GM12892 (cell line): Measurements from ENCODE around the gene TSPAN4.

Experiments used
- POLR2A ChIP-seq: IDR thresholded peaks from 2 replicates; pipeline ENCODE4 v1.6.1; 2011; ENCODE audit warnings: low read depth, low read length, control low read depth
- POLR2AphosphoS5 ChIP-seq: IDR thresholded peaks from 2 replicates; pipeline ENCODE4 v1.6.1; 2011; ENCODE audit warnings: low read depth, low read length, control low read depth
- TAF1 ChIP-seq: IDR thresholded peaks from 2 replicates; pipeline ENCODE4 v1.6.1; 2011; ENCODE audit warnings: low read depth, mild to moderate bottlenecking, control low read depth, low read length, borderline replicate concordance

GRCh38 chr11:827146-827896 is 15.3 kb upstream of the TSPAN4 start:
- TF ChIP-seq POLR2A (no peak), TAF1 (no peak), POLR2AphosphoS5 (no peak)
